Thyroid gland (tissue), 4 donors: ENCODE data around the gene ODC1. TPM values are rescaled to one million over a fixed set of nuclear protein-coding genes. Genes with fewer than 3 reads are reported as not detected.

Experiments
- DNase-seq, 2 donors: peaks; one replicate each; pipeline ENCODE4 v3.0.0-alpha.2; 2019
- H3K27ac ChIP-seq, 3 donors: fragments of 200-600 bp; sonication (generic); 1 replicate in 2 of 3; 2 replicates in 1 of 3; pipeline ENCODE4 v1.5.1; 2016 to 2019; ENCODE audit warnings: mild to moderate bottlenecking in 1 of 3, moderate library complexity in 1 of 3
- H3K27me3 ChIP-seq: fragments of 200-600 bp; sonication (generic); one replicate; pipeline ENCODE4 v1.5.1; 2019
- H3K36me3 ChIP-seq, 2 donors: fragments of 200-600 bp; sonication (generic); one replicate each; pipeline ENCODE4 v1.5.1; 2016 to 2019
- H3K4me1 ChIP-seq, 2 donors: fragments of 200-600 bp; sonication (generic); one replicate each; pipeline ENCODE4 v1.5.1; 2017 to 2019
- H3K4me3 ChIP-seq, 3 donors: fragments of 200-600 bp; sonication (generic); replicated peaks in 1 of 3; 1 replicate in 2 of 3; 2 replicates in 1 of 3; pipeline ENCODE4 v1.5.1; 2016; ENCODE audit warnings: mild to moderate bottlenecking in 1 of 3
- H3K9me3 ChIP-seq: fragments of 200-600 bp; sonication (generic); one replicate; pipeline ENCODE4 v1.5.1; 2017
- CTCF ChIP-seq, 6 experiments: fragments of 200-600 bp in 3 of 6; fragments of 450-650 bp in 3 of 6; sonication (generic) in 3 of 6; IDR thresholded peaks; one replicate each; pipeline ENCODE4 v1.5.1; 2016 to 2019; ENCODE audit warnings: antibody characterized with exemption in 6 of 6, mild to moderate bottlenecking in 2 of 6, inconsistent platforms in 1 of 6, moderate library complexity in 1 of 6
- POLR2A ChIP-seq, 2 donors: fragments of 450-650 bp; IDR thresholded peaks; one replicate each; pipeline ENCODE4 v1.6.1; 2017; ENCODE audit warnings: antibody characterized with exemption in 2 of 2, mild to moderate bottlenecking in 2 of 2, moderate library complexity in 1 of 2
- WGBS, 2 donors: methylation state at CpG; one replicate each; pipeline ENCODE4 v1.1.5; 2017; 5-methylcytosine and 5-hydroxymethylcytosine counted together
- intact Hi-C: fragments of 100-400 bp; cut with DNase I; formaldehyde crosslinking; loops from one replicate; pipeline ENCODE4 v1.15.1; 2023
- total RNA-seq, 4 donors: library from RNA; depleted of rRNA; stranded (reverse); fragments of >200 nt; gene quantifications; one replicate each; pipeline ENCODE4 v1.2.3, GENCODE V29; 2016

ODC1 gene
- total RNA-seq, 4 donors from 2014 or later: 72.0 to 126 (median 84.9) TPM

- WGBS, 2 donors: 93 to 96% methylated on average over 17 to 23 of the region's 24 CpGs
- Histone ChIP-seq H3K27ac (no peak overlapping the region), H3K4me3 (no peak overlapping the region), H3K9me3 (no peaks in the 10 kb centered on the region), H3K4me1 (no peaks in the 10 kb centered on the region), H3K36me3 (peaks cover 8 to 9% of the 10 kb centered on the region in 2 donors), H3K27me3 (no peaks in the 10 kb centered on the region)
- intact Hi-C loops: no loop called here
- no peak for DNase-seq
- TF ChIP-seq POLR2A (IDR thresholded peaks at IDR 0.05) (no peak), CTCF (IDR thresholded peaks at IDR 0.05) (no peak)
These were observed 25.3 kb downstream of the ODC1 start for GRCh38 chr2:10422732-10423399.

GRCh38 chr2:10422251-10422650, 25.9 kb downstream of the ODC1 start:
- H3K27ac ChIP-seq: no peak overlapping the region
- DNase-seq: no peak
- intact Hi-C loops: no loop called here
- H3K36me3 ChIP-seq: peaks cover 8% of the 10 kb centered on the region in 2 donors
- H3K4me3 ChIP-seq: no peak overlapping the region
- H3K9me3 ChIP-seq: no peaks in the 10 kb centered on the region
- H3K27me3 ChIP-seq: no peaks in the 10 kb centered on the region
- peaks cover 0 to 3% of the 10 kb centered on the region in 2 donors for H3K4me1 ChIP-seq
- 98 to 100% methylated on average over 4 to 6 of the region's 6 CpGs for WGBS, 2 donors
- TF ChIP-seq POLR2A (IDR thresholded peaks at IDR 0.05) (no peak), CTCF (IDR thresholded peaks at IDR 0.05) (no peak)

GRCh38 chr2:10419553-10420257, 28.4 kb downstream of the ODC1 start:
- Histone ChIP-seq H3K27ac (no peak overlapping the region), H3K9me3 (no peaks in the 10 kb centered on the region), H3K4me3 (no peak overlapping the region), H3K36me3 (no peaks in the 10 kb centered on the region), H3K4me1 (peaks cover 0 to 5% of the 10 kb centered on the region in 2 donors), H3K27me3 (no peaks in the 10 kb centered on the region)
- WGBS, 2 donors: 94 to 96% methylated on average over 45 to 51 of the region's 54 CpGs
- intact Hi-C loops: no loop called here
- DNase-seq: no peak
- TF ChIP-seq POLR2A (IDR thresholded peaks at IDR 0.05) (no peak), CTCF (IDR thresholded peaks at IDR 0.05) (no peak)

- WGBS, 2 donors: 92 to 93% methylated on average over 6 of the region's 6 CpGs
- no peak for DNase-seq
- Histone ChIP-seq H3K27ac (no peak overlapping the region), H3K9me3 (no peaks in the 10 kb centered on the region), H3K36me3 (no peaks in the 10 kb centered on the region), H3K4me1 (peaks cover 0 to 21% of the 10 kb centered on the region in 2 donors), H3K4me3 (no peak overlapping the region), H3K27me3 (no peaks in the 10 kb centered on the region)
- intact Hi-C loops: no loop called here
- TF ChIP-seq CTCF (IDR thresholded peaks at IDR 0.05): no peak
- no peak for TF ChIP-seq POLR2A (IDR thresholded peaks at IDR 0.05)
These were observed 30.4 kb downstream of the ODC1 start for GRCh38 chr2:10417551-10418335.
